ENCODE data around the gene MAP2. TPM values are rescaled to one million over a fixed set of nuclear protein-coding genes. Genes with fewer than 3 reads are reported as not detected.
A peak's percentile ranks its signal among the peaks of the same experiment; 100 is the strongest.

MAP2 gene
- total and polyA plus RNA-seq, 2 of the 8 experiments (the other 6 are each of a cell fraction or from before 2014, with no cell fraction given) = 5.9 to 9.4 TPM

GRCh38 chr2:209424781-209425470 lies 1.1 kb downstream of the MAP2 start:
- Histone ChIP-seq H3K23me2 (ENCODE audit: low read depth, low read length) (peaks cover 5% of the 10 kb centered on the region; the same call in 1 of the 2 replicates), H2BK12ac (ENCODE audit: low read depth, low read length) (no peak overlapping the region), H3K36me3 (ENCODE audit: control insufficient read depth in 2 of 4, insufficient read depth in 4 of 4, low read length in 3 of 4) (no peaks in the 10 kb centered on the region; a peak in 1 of 8 replicates), H3K4me1 (replicated peaks in 1 of 4; ENCODE audit: control insufficient read depth in 3 of 4, insufficient read depth in 4 of 4, low read length in 3 of 4) (peaks cover 0 to 6% (median 1%) of the 10 kb centered on the region in 4 experiments; a peak in 4 of 7 replicates), H3K4me2 (ENCODE audit: insufficient read depth in 1 of 2, low read depth in 2 of 2, low read length in 2 of 2) (peak overlapping the region; percentile 90 to 96), H3K79me1 (ENCODE audit: low read depth, low read length) (no peaks in the 10 kb centered on the region), H3K27me3 (replicated peaks in 1 of 4; ENCODE audit: control insufficient read depth in 3 of 4, extremely low read depth in 1 of 4, insufficient read depth in 3 of 4, low read length in 3 of 4) (no peaks in the 10 kb centered on the region; a peak in 2 of 7 replicates), H3K9ac (replicated peaks in 1 of 4; ENCODE audit: extremely low read depth in 1 of 4, low read depth in 3 of 4, low read length in 3 of 4) (peak overlapping the region in 1 of 4 experiments; percentile 43; a peak in 1 of 7 replicates), H2AK5ac (ENCODE audit: low read depth, low read length) (no peak overlapping the region), H4K5ac (ENCODE audit: insufficient read length, low read depth, low read length) (no peak overlapping the region), H2AFZ (ENCODE audit: low read length) (no peak overlapping the region), H4K8ac (ENCODE audit: extremely low read depth, insufficient read depth, low read length) (no peak overlapping the region), H2BK20ac (ENCODE audit: low read length) (no peak overlapping the region), H4K91ac (replicated peaks; ENCODE audit: insufficient read length, low read length) (no peak overlapping the region), H3K14ac (ENCODE audit: insufficient read length) (no peak overlapping the region), H3K4me3 (ENCODE audit: extremely low read depth in 1 of 4, insufficient read depth in 2 of 4, low read depth in 3 of 4, low read length in 4 of 4) (peak overlapping the region; percentile 50 to 91 (median 67); a peak in 7 of 8 replicates), H4K20me1 (replicated peaks in 1 of 2; ENCODE audit: control insufficient read depth in 1 of 2, insufficient read depth in 2 of 2, low read length in 2 of 2) (no peaks in the 10 kb centered on the region), H3K4ac (replicated peaks; ENCODE audit: insufficient read length, low read depth, low read length) (no peak overlapping the region), H2BK5ac (ENCODE audit: low read depth, low read length) (no peak overlapping the region), H3K79me2 (ENCODE audit: control insufficient read depth in 1 of 2, insufficient read depth in 2 of 2, low read length in 2 of 2) (peaks cover 0 to 5% of the 10 kb centered on the region in 2 experiments; a peak in 1 of 4 replicates), H3K23ac (ENCODE audit: insufficient read length) (no peak overlapping the region), H3K27ac (ENCODE audit: low read depth, low read length) (no peak overlapping the region), H2BK120ac (replicated peaks; ENCODE audit: low read depth, low read length) (no peak overlapping the region), H2BK15ac (ENCODE audit: low read length) (no peak overlapping the region), H3K9me3 (ENCODE audit: insufficient read depth in 2 of 2, low read depth in 1 of 2, low read length in 1 of 2) (no peaks in the 10 kb centered on the region), H3K18ac (ENCODE audit: extremely low read depth, low read length) (no peak overlapping the region; the same call in 1 of the 2 replicates), H3K56ac (replicated peaks; ENCODE audit: insufficient read length, low read depth, low read length) (no peak overlapping the region)
- WGBS, 2 experiments (ENCODE audit: extremely low coverage in 1 of 2, insufficient coverage in 1 of 2, insufficient read length in 1 of 2, insufficient replicate concordance in 2 of 2, low coverage in 1 of 2, low lambda C conversion rate in 2 of 2, missing lambda C conversion rate in 1 of 2) = 20% methylated on average over 10 of the region's 10 CpGs; no CpG with 5 or more reads in 1 of the 2 experiments
- CTCF ChIA-PET (ENCODE audit: partially characterized antibody) = interaction anchor here (0.6 to 4.2 kb wide), 30 partner anchors 15 to 763 kb away, joined by 3 to 31 read pairs (median 4); partner anchors contain the start of gene UNC80
- no peak for FAIRE-seq
- TF ChIP-seq RBBP5 (IDR thresholded peaks at IDR 0.05; ENCODE audit: borderline replicate concordance, low read depth, low read length) (no peak), POLR2AphosphoS5 (IDR thresholded peaks at IDR 0.05; ENCODE audit: low read depth, low read length) (no peak), KDM5A (IDR thresholded peaks at IDR 0.05; ENCODE audit: low read length) (no peak), JUND (IDR thresholded peaks at IDR 0.05; ENCODE audit: low read length) (no peak), KDM4A (IDR thresholded peaks at IDR 0.05; ENCODE audit: low read depth, low read length, severe bottlenecking) (no peak), ASH2L (IDR thresholded peaks at IDR 0.05; ENCODE audit: low read length) (no peak)
- DNase-seq (ENCODE audit: low read depth in 1 of 2, low spot score in 2 of 2) = no peak
- POLR2A ChIA-PET (ENCODE audit: partially characterized antibody) = no interaction called here

Data from H1 (cell line).